Neuronal stem cell (in vitro differentiated cells): ENCODE data around the gene DNASE2.

Experiments
- DNase-seq: peaks from one replicate; pipeline ENCODE4 v3.0.0-alpha.2; 2013; ENCODE audit warnings: low spot score
- H2AFZ ChIP-seq: one replicate; pipeline ENCODE4 v1.6.1; 2013; ENCODE audit warnings: mild to moderate bottlenecking, low read length, inconsistent platforms
- H2AK5ac ChIP-seq: 2 replicates; pipeline ENCODE4 v1.6.1; 2013; ENCODE audit warnings: low read depth, mild to moderate bottlenecking, inconsistent platforms, low read length, moderate library complexity, mixed read lengths
- H2BK120ac ChIP-seq: 2 replicates; pipeline ENCODE4 v1.6.1; 2013; ENCODE audit warnings: low read depth, mild to moderate bottlenecking, inconsistent platforms, low read length, moderate library complexity, mixed read lengths
- H2BK12ac ChIP-seq: one replicate; pipeline ENCODE4 v1.6.1; 2013; ENCODE audit warnings: low read length, inconsistent platforms
- H2BK15ac ChIP-seq: 2 replicates; pipeline ENCODE4 v1.6.1; 2013; ENCODE audit warnings: mild to moderate bottlenecking, low read length, inconsistent platforms, mixed read lengths
- H2BK5ac ChIP-seq: one replicate; pipeline ENCODE4 v1.6.1; 2013; ENCODE audit warnings: inconsistent platforms, mild to moderate bottlenecking, low read length, moderate library complexity
- H3K14ac ChIP-seq: one replicate; pipeline ENCODE4 v1.6.1; 2013; ENCODE audit warnings: low read length, inconsistent platforms
- H3K18ac ChIP-seq: 2 replicates; pipeline ENCODE4 v1.6.1; 2013; ENCODE audit warnings: low read length, inconsistent platforms
- H3K23ac ChIP-seq: 2 replicates; pipeline ENCODE4 v1.6.1; 2013; ENCODE audit warnings: low read depth, mild to moderate bottlenecking, mixed read lengths, low read length, inconsistent platforms; ENCODE audit not compliant: poor library complexity
- H3K27ac ChIP-seq: replicated peaks from 3 replicates; pipeline ENCODE4 v1.5.1; 2013; ENCODE audit warnings: low read length, inconsistent platforms
- H3K27me3 ChIP-seq, 3 experiments: 2 replicates each; pipeline ENCODE4 v1.6.1; 2013; ENCODE audit warnings: low read length in 3 of 3, mild to moderate bottlenecking in 2 of 3, inconsistent platforms in 1 of 3, low read depth in 1 of 3, mixed read lengths in 1 of 3, moderate library complexity in 1 of 3; ENCODE audit not compliant: control insufficient read depth in 3 of 3, insufficient read depth in 3 of 3
- H3K36me3 ChIP-seq, 2 donors: replicated peaks in 1 of 2; 2 replicates each; pipeline ENCODE4 v1.6.1; 2013; ENCODE audit warnings: low read length in 2 of 2; ENCODE audit not compliant: control insufficient read depth in 2 of 2, insufficient read depth in 2 of 2
- H3K4ac ChIP-seq: 2 replicates; pipeline ENCODE4 v1.6.1; 2013; ENCODE audit warnings: inconsistent platforms, mild to moderate bottlenecking, low read length, moderate library complexity
- H3K4me1 ChIP-seq, 2 donors: 1 replicate in 1 of 2; 2 replicates in 1 of 2; pipeline ENCODE4 v1.6.1; 2013; ENCODE audit warnings: low read length in 2 of 2, low read depth in 1 of 2; ENCODE audit not compliant: control insufficient read depth in 2 of 2, insufficient read depth in 1 of 2
- H3K4me2 ChIP-seq: one replicate; pipeline ENCODE4 v1.6.1; 2013; ENCODE audit warnings: mild to moderate bottlenecking, low read length, inconsistent platforms; ENCODE audit not compliant: insufficient read depth, poor library complexity, severe bottlenecking
- H3K4me3 ChIP-seq, 2 donors: 2 replicates each; pipeline ENCODE4 v1.5.1; 2013; ENCODE audit warnings: low read length in 2 of 2, mild to moderate bottlenecking in 2 of 2, inconsistent platforms in 1 of 2, moderate library complexity in 1 of 2
- H3K79me1 ChIP-seq: one replicate; pipeline ENCODE4 v1.6.1; 2013; ENCODE audit warnings: low read depth, mild to moderate bottlenecking, inconsistent platforms, low read length, moderate library complexity
- H3K9ac ChIP-seq: one replicate; pipeline ENCODE4 v1.6.1; 2013; ENCODE audit warnings: mild to moderate bottlenecking, low read depth, low read length, inconsistent platforms; ENCODE audit not compliant: poor library complexity
- H3K9me3 ChIP-seq, 2 donors: replicated peaks in 1 of 2; 2 replicates each; pipeline versions ENCODE3 to v1.6.1; 2013; ENCODE audit warnings: low read length in 2 of 2, mild to moderate bottlenecking in 2 of 2, inconsistent platforms in 1 of 2, low read depth in 1 of 2, mixed read lengths in 1 of 2, moderate library complexity in 1 of 2; ENCODE audit not compliant: control insufficient read depth in 2 of 2, insufficient read depth in 1 of 2
- H4K8ac ChIP-seq: one replicate; pipeline ENCODE4 v1.6.1; 2013; ENCODE audit warnings: low read depth, mild to moderate bottlenecking, inconsistent platforms, low read length, moderate library complexity
- H4K91ac ChIP-seq: one replicate; pipeline ENCODE4 v1.6.1; 2013; ENCODE audit warnings: low read length, low read depth, mild to moderate bottlenecking, inconsistent platforms; ENCODE audit not compliant: poor library complexity
- WGBS, 2 donors: extraction: QIAGEN DNeasy Blood & Tissue Kit; methylation state at CpG; one replicate each; pipeline ENCODE4 v1.1.7; 2013; ENCODE audit warnings: missing lambda C conversion rate in 2 of 2, mixed read lengths in 1 of 2; ENCODE audit not compliant: insufficient read length in 2 of 2, insufficient replicate concordance in 1 of 2; ENCODE audit errors: extremely low coverage in 2 of 2; 5-methylcytosine and 5-hydroxymethylcytosine counted together

Gene DNASE2

GRCh38 chr19:12838182-12838885 is 42.9 kb downstream of the DNASE2 start, which contains the start of gene MAST1:
Gene MAST1 (plus strand): TSS chr19:12838515. CDS start chr19:12838573, 58 bp downstream.
- Histone ChIP-seq H2BK12ac (no peak within 1 kb of the TSS), H3K9ac (peak within 1 kb of the TSS; percentile 78), H3K14ac (no peak within 1 kb of the TSS), H2AFZ (peak within 1 kb of the TSS; percentile 98), H2BK120ac (no peak within 1 kb of the TSS), H2AK5ac (no peak within 1 kb of the TSS), H3K27me3 (peaks cover 12 to 31% (median 30%) of the 10 kb centered on the region in 3 experiments), H4K8ac (no peak within 1 kb of the TSS), H3K9me3 (no peaks in the 10 kb centered on the region), H3K4ac (no peak within 1 kb of the TSS), H3K18ac (peak within 1 kb of the TSS; percentile 85), H3K23ac (peak within 1 kb of the TSS; percentile 32), H3K4me2 (peak within 1 kb of the TSS; percentile 88), H2BK15ac (peak within 1 kb of the TSS; percentile 62), H4K91ac (no peak within 1 kb of the TSS), H3K4me3 (peak within 1 kb of the TSS; percentile 68 to 86), H3K79me1 (no peaks in the 10 kb centered on the region), H3K27ac (no peak within 1 kb of the TSS), H2BK5ac (no peak within 1 kb of the TSS), H3K36me3 (peaks cover 0 to 3% of the 10 kb centered on the region in 2 donors), H3K4me1 (peaks cover 10 to 22% of the 10 kb centered on the region in 2 donors)
- WGBS, 2 donors: no CpG with 5 or more reads among the region's 69 CpGs
- no peak for DNase-seq

- Histone ChIP-seq H4K91ac (no peak overlapping the region), H3K79me1 (no peaks in the 10 kb centered on the region), H3K4ac (no peak overlapping the region), H3K9me3 (no peaks in the 10 kb centered on the region), H2BK5ac (no peak overlapping the region), H3K4me1 (peaks cover 14 to 22% of the 10 kb centered on the region in 2 donors), H3K27me3 (peaks cover 12 to 39% (median 38%) of the 10 kb centered on the region in 3 experiments), H3K27ac (no peak overlapping the region), H4K8ac (no peak overlapping the region), H3K23ac (no peak overlapping the region), H3K14ac (no peak overlapping the region), H3K4me3 (no peak overlapping the region), H3K36me3 (no peaks in the 10 kb centered on the region), H2AK5ac (no peak overlapping the region), H2BK12ac (no peak overlapping the region), H2BK120ac (no peak overlapping the region), H2BK15ac (no peak overlapping the region), H3K18ac (no peak overlapping the region), H3K9ac (no peak overlapping the region), H3K4me2 (no peak overlapping the region), H2AFZ (no peak overlapping the region)
- no peak for DNase-seq
- no CpG with 5 or more reads among the region's 4 CpGs for WGBS, 2 donors
Measured at GRCh38 chr19:12837225-12837624, 44.0 kb downstream of the DNASE2 start.

- no peak overlapping the region for H2BK120ac ChIP-seq
- no peak overlapping the region for H3K14ac ChIP-seq
- H3K4me2 ChIP-seq: no peak overlapping the region
- no CpG with 5 or more reads among the region's 6 CpGs for WGBS, 2 donors
- H3K23ac ChIP-seq: no peak overlapping the region
- H3K36me3 ChIP-seq: no peaks in the 10 kb centered on the region
- no peak overlapping the region for H2BK12ac ChIP-seq
- no peak overlapping the region for H3K4me3 ChIP-seq
- no peak overlapping the region for H2BK15ac ChIP-seq
- H3K9ac ChIP-seq: no peak overlapping the region
- H3K4ac ChIP-seq: no peak overlapping the region
- DNase-seq: no peak
- peaks cover 12 to 45% (median 45%) of the 10 kb centered on the region in 3 experiments for H3K27me3 ChIP-seq
- peaks cover 13 to 17% of the 10 kb centered on the region in 2 donors for H3K4me1 ChIP-seq
- H3K79me1 ChIP-seq: no peaks in the 10 kb centered on the region
- no peak overlapping the region for H4K8ac ChIP-seq
- H3K18ac ChIP-seq: no peak overlapping the region
- no peak overlapping the region for H2AK5ac ChIP-seq
- no peak overlapping the region for H4K91ac ChIP-seq
- H2BK5ac ChIP-seq: no peak overlapping the region
- no peaks in the 10 kb centered on the region for H3K9me3 ChIP-seq
- no peak overlapping the region for H3K27ac ChIP-seq
- H2AFZ ChIP-seq: no peak overlapping the region
Measured at GRCh38 chr19:12836529-12836863, 44.8 kb downstream of the DNASE2 start.

- Histone ChIP-seq H3K79me1 (no peaks in the 10 kb centered on the region), H3K23ac (no peak overlapping the region), H3K36me3 (no peaks in the 10 kb centered on the region), H2BK120ac (no peak overlapping the region), H3K14ac (no peak overlapping the region), H3K4me3 (no peak overlapping the region), H3K27ac (no peak overlapping the region), H2AK5ac (no peak overlapping the region), H2BK12ac (peak overlapping the region; percentile 30), H2BK5ac (peak overlapping the region; percentile 17), H3K4me2 (peak overlapping the region; percentile 32), H2BK15ac (peak overlapping the region; percentile 71), H4K8ac (no peak overlapping the region), H4K91ac (no peak overlapping the region), H3K18ac (peak overlapping the region; percentile 15), H3K9me3 (no peaks in the 10 kb centered on the region), H3K4ac (no peak overlapping the region), H2AFZ (no peak overlapping the region), H3K27me3 (peaks cover 12 to 59% (median 56%) of the 10 kb centered on the region in 3 experiments), H3K4me1 (peaks cover 12 to 13% of the 10 kb centered on the region in 2 donors), H3K9ac (no peak overlapping the region)
- DNase-seq: no peak
- WGBS, 2 donors: no CpG with 5 or more reads among the region's 39 CpGs
Measured at GRCh38 chr19:12834976-12835757, 46.1 kb downstream of the DNASE2 start.
